Measurements from ENCODE around the gene GLRA3. TPM values are rescaled to one million over a fixed set of nuclear protein-coding genes. Genes with fewer than 3 reads are reported as not detected.

The GLRA3 gene
- total and polyA plus RNA-seq, 2 of the 8 experiments (the other 6 are each of a cell fraction or from before 2014, with no cell fraction given) = 0.02 TPM; not detected in 1

- TF ChIP-seq TAF1 (IDR thresholded peaks at IDR 0.05; ENCODE audit: low read depth, low read length) = no peak
- no peak for TF ChIP-seq SP1 (IDR thresholded peaks at IDR 0.05; ENCODE audit: low read depth, low read length)
- no peak for TF ChIP-seq CBX8 (IDR thresholded peaks at IDR 0.05; ENCODE audit: borderline replicate concordance, low read depth, low read length)
- no peak for TF ChIP-seq ATF3 (IDR thresholded peaks at IDR 0.05; ENCODE audit: insufficient read depth, low read depth, low read length)
- TF ChIP-seq TBP (IDR thresholded peaks at IDR 0.05; ENCODE audit: low read depth, low read length) = no peak
- no peak for TF ChIP-seq RBBP5 (IDR thresholded peaks at IDR 0.05; ENCODE audit: borderline replicate concordance, low read depth, low read length)
- no peak for TF ChIP-seq EZH2 (IDR thresholded peaks at IDR 0.05; ENCODE audit: low read depth, low read length, severe bottlenecking)
- TF ChIP-seq EGR1 (IDR thresholded peaks at IDR 0.05; ENCODE audit: borderline replicate concordance, low read depth, low read length) = no peak
- TF ChIP-seq BRCA1 (IDR thresholded peaks at IDR 0.05; ENCODE audit: low read depth, low read length) = no peak
- no peak for TF ChIP-seq MAFK (IDR thresholded peaks at IDR 0.05; ENCODE audit: low read depth, low read length)
Observed at GRCh38 chr4:174626342-174627008, 202.6 kb downstream of the GLRA3 start (continued).

All from H1 (cell line).